Body of pancreas (tissue), 4 donors: ENCODE measurements around the gene NFIA. TPM values are rescaled to one million over a fixed set of nuclear protein-coding genes. Genes with fewer than 3 reads are reported as not detected.

Source experiments
- ATAC-seq: fragments of 150-250 bp; one replicate; pipeline ENCODE4 v1.9.1; 2016
- DNase-seq, 4 donors: peaks; one replicate each; pipeline ENCODE4 v3.0.0-alpha.2; 2019
- H3K27ac ChIP-seq, 4 donors: fragments of 200-600 bp; sonication (generic); 1 replicate in 3 of 4; 2 replicates in 1 of 4; pipeline versions ENCODE4 v1.5.1 to v1.6.1; 2016 to 2019; ENCODE audit warnings: mild to moderate bottlenecking in 1 of 4, mixed read lengths in 1 of 4, moderate library complexity in 1 of 4
- H3K27me3 ChIP-seq, 2 donors: fragments of 200-600 bp; sonication (generic); one replicate each; pipeline ENCODE4 v1.6.0; 2016; ENCODE audit warnings: mild to moderate bottlenecking in 1 of 2
- H3K36me3 ChIP-seq, 2 donors: fragments of 200-600 bp; sonication (generic); replicated peaks in 1 of 2; 2 replicates each; pipeline ENCODE4 v1.5.1; 2016; ENCODE audit warnings: low read depth in 2 of 2; ENCODE audit not compliant: insufficient read depth in 1 of 2
- H3K4me1 ChIP-seq: fragments of 200-600 bp; sonication (generic); one replicate; pipeline ENCODE4 v1.6.0; 2016
- H3K4me3 ChIP-seq, 2 donors: fragments of 200-600 bp; sonication (generic); 1 replicate in 1 of 2; 2 replicates in 1 of 2; pipeline ENCODE4 v1.5.1; 2016 to 2019
- H3K9me3 ChIP-seq, 3 donors: fragments of 200-600 bp; sonication (generic); 1 replicate in 2 of 3; 2 replicates in 1 of 3; pipeline ENCODE4 v1.5.1; 2016
- CTCF ChIP-seq, 7 experiments: fragments of 450-650 bp in 4 of 7; fragments of 200-600 bp in 3 of 7; sonication (generic) in 3 of 7; IDR thresholded peaks; one replicate each; pipeline ENCODE4 v1.5.1; 2016 to 2019; ENCODE audit warnings: antibody characterized with exemption in 7 of 7
- POLR2A ChIP-seq, 3 donors: fragments of 450-650 bp; IDR thresholded peaks; one replicate each; pipeline ENCODE4 v1.6.1; 2016; ENCODE audit warnings: antibody characterized with exemption in 3 of 3, mild to moderate bottlenecking in 2 of 3
- WGBS, 2 donors: methylation state at CpG; one replicate each; pipeline ENCODE4 v1.1.5; 2017; 5-methylcytosine and 5-hydroxymethylcytosine counted together
- intact Hi-C: fragments of 100-400 bp; cut with DNase I; formaldehyde crosslinking; loops from one replicate; pipeline ENCODE4 v1.15.1; 2023
- total RNA-seq, 2 donors: library from RNA; depleted of rRNA; stranded (reverse); fragments of >200 nt; gene quantifications; one replicate each; pipeline ENCODE4 v1.1.0, GENCODE V29; 2016

NFIA gene
- total RNA-seq, 2 donors from 2014 or later, result 21.5 to 32.3 TPM

GRCh38 chr1:61046434-61046833, 35.9 kb upstream of the NFIA start:
- ATAC-seq, result no peak
- Histone ChIP-seq H3K9me3 (no peaks in the 10 kb centered on the region), H3K4me3 (no peak overlapping the region), H3K4me1 (peaks cover 8% of the 10 kb centered on the region), H3K27ac (no peak overlapping the region), H3K27me3 (no peaks in the 10 kb centered on the region), H3K36me3 (no peaks in the 10 kb centered on the region)
- no peak for TF ChIP-seq CTCF (IDR thresholded peaks at IDR 0.05)
- no peak for TF ChIP-seq POLR2A (IDR thresholded peaks at IDR 0.05)
- intact Hi-C loops, result loop anchor here (10.0 kb wide), 2 partner anchors 408 to 1072 kb away; no protein-coding TSS in a partner anchor
- 73 to 79% methylated on average over 3 of the region's 3 CpGs for WGBS, 2 donors
- DNase-seq, result no peak

GRCh38 chr1:61047061-61047460, 35.3 kb upstream of the NFIA start:
- Histone ChIP-seq H3K27me3 (no peaks in the 10 kb centered on the region), H3K36me3 (no peaks in the 10 kb centered on the region), H3K4me3 (no peak overlapping the region), H3K27ac (no peak overlapping the region), H3K4me1 (peaks cover 8% of the 10 kb centered on the region), H3K9me3 (no peaks in the 10 kb centered on the region)
- no peak for TF ChIP-seq POLR2A (IDR thresholded peaks at IDR 0.05)
- TF ChIP-seq CTCF (IDR thresholded peaks at IDR 0.05), result no peak
- ATAC-seq (no peak), DNase-seq (no peak)
- intact Hi-C loops, result loop anchor here (10.0 kb wide), 2 partner anchors 408 to 1072 kb away; no protein-coding TSS in a partner anchor
- WGBS, 2 donors, result 93 to 97% methylated on average over 3 of the region's 3 CpGs

- intact Hi-C loops, result loop anchor here (10.0 kb wide), 2 partner anchors 405 to 1075 kb away; no protein-coding TSS in a partner anchor
- Histone ChIP-seq H3K36me3 (no peaks in the 10 kb centered on the region), H3K27ac (peak overlapping the region; percentile 97 to 98 (median 98)), H3K4me3 (peak overlapping the region; percentile 54 to 76), H3K27me3 (no peaks in the 10 kb centered on the region), H3K9me3 (no peaks in the 10 kb centered on the region), H3K4me1 (peaks cover 17% of the 10 kb centered on the region)
- TF ChIP-seq POLR2A (IDR thresholded peaks at IDR 0.05), result peak; percentile 39 to 76 (median 65)
- peak; percentile 95 to 98 (median 97) for TF ChIP-seq CTCF (IDR thresholded peaks at IDR 0.05)
- ATAC-seq (peak; percentile 90), DNase-seq (peak; percentile 93 to 97 (median 94))
- WGBS, 2 donors, result 0% methylated on average over 6 to 48 of the region's 48 CpGs
Observed at GRCh38 chr1:61049850-61050540, 32.4 kb upstream of the NFIA start.

GRCh38 chr1:61050541-61051442, 31.6 kb upstream of the NFIA start:
- no peaks in the 10 kb centered on the region for H3K27me3 ChIP-seq
- H3K4me3 ChIP-seq, result peak overlapping the region; percentile 54 to 76
- ATAC-seq, result peak; percentile 74
- TF ChIP-seq POLR2A (IDR thresholded peaks at IDR 0.05) (peak in 1 of 3 donors; percentile 1), CTCF (IDR thresholded peaks at IDR 0.05) (no peak)
- 1% methylated on average over 6 to 85 of the region's 85 CpGs for WGBS, 2 donors
- no peaks in the 10 kb centered on the region for H3K36me3 ChIP-seq
- intact Hi-C loops, result no loop called here
- DNase-seq, result peak; percentile 50 to 66 (median 55)
- peaks cover 25% of the 10 kb centered on the region for H3K4me1 ChIP-seq
- H3K27ac ChIP-seq, result peak overlapping the region; percentile 97 to 98 (median 98)
- no peaks in the 10 kb centered on the region for H3K9me3 ChIP-seq
